AG09319 (cell line): Measurements from ENCODE around the gene CACNA1C.

Experiments
- DNase-seq: peaks from one replicate; pipeline ENCODE4 v3.0.0-alpha.2; 2010; ENCODE audit warnings: low read depth; ENCODE audit errors: extremely low read depth
- CTCF ChIP-seq: IDR thresholded peaks from 2 replicates; pipeline ENCODE4 v1.5.1; 2011; ENCODE audit warnings: low read depth, mild to moderate bottlenecking, inconsistent platforms, low read length, moderate library complexity

Gene CACNA1C

GRCh38 chr12:2593045-2593444 is 540.3 kb downstream of the CACNA1C start:
- no peak for TF ChIP-seq CTCF
- no peak for DNase-seq

GRCh38 chr12:2596441-2596840 is 543.7 kb downstream of the CACNA1C start:
- no peak for TF ChIP-seq CTCF
- DNase-seq = no peak

- no peak for DNase-seq
- TF ChIP-seq CTCF = no peak
These were observed 552.5 kb downstream of the CACNA1C start for GRCh38 chr12:2605301-2605700.

GRCh38 chr12:2606186-2606910 is 553.6 kb downstream of the CACNA1C start:
- no peak for DNase-seq
- TF ChIP-seq CTCF = no peak

- DNase-seq = no peak
- TF ChIP-seq CTCF = no peak
These were observed 555.3 kb downstream of the CACNA1C start for GRCh38 chr12:2607881-2608607.

GRCh38 chr12:2608608-2608945 is 555.8 kb downstream of the CACNA1C start:
- DNase-seq = no peak
- TF ChIP-seq CTCF = no peak

- no peak for TF ChIP-seq CTCF
- no peak for DNase-seq
These were observed 556.2 kb downstream of the CACNA1C start for GRCh38 chr12:2609020-2609419.
